Left hindlimb (tissue), 1 donor: Measurements from ENCODE around the gene SRRM2.

Experiments used
- DNase-seq: peaks from one replicate; pipeline ENCODE4 v3.0.0-alpha.2; 2018

The SRRM2 gene

DNA sequence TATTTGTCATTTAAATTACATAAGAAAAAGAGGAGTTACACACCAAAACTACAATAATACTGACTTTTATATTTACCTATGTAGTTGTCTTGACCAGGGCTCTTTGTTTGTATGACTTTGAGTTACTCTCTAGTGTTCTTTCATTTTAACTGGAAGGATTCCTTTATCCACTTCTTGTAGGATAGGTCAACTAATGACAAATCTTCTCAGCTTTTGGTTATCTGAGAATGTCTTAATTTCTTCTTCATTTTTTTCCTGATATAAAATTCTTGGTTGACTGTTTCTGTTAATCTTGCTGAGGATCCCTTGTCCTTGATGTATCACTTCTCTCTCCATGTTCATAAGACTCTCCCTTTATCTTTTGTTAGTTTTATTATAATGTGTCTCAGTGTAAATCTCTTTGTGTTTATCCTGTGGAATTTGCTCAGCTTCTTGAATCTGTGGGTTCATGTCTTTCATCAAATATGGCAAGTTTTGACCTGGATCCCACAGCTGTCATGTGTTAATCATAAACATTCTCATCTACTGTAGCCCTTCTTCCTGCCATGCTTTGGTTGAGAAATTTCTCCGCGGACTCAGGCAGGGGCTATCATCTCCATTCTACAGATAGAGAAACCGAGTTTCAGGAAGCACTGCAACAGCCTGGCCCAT is 51.2 kb downstream of the SRRM2 start:
- no peak for DNase-seq

DNA sequence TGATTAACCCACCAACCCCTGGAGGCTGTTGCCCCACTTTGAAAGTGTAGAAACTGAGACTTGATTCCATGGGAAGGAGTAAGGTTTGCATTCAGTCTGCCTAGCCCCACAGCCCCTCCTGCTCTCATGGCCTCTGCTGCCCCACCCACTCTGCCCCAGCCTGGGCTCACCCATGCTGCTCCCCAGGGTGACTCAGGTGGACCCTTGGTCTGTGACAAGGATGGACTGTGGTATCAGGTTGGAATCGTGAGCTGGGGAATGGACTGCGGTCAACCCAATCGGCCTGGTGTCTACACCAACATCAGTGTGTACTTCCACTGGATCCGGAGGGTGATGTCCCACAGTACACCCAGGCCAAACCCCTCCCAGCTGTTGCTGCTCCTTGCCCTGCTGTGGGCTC is 52.3 kb downstream of the SRRM2 start:
- no peak for DNase-seq

DNA sequence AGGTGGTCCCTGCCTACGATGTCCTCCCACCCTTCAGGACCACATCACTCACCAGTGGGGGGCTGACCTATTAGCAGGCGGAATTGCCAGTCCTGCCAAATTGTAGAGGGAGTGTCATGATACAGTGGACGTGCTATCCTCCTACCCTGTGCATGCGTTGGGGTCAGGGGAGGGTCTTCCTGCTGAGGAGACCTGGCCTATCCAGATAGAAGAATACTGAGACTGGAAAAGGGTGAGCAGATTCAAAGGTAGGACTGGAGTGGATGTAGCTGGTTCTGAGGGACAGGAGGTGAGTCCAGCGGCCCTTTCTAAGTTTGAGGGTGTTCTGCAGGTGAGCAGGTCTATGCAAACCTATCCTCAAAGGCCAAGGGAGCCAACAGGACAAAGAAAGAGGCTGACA is 53.8 kb downstream of the SRRM2 start:
- no peak for DNase-seq

DNA sequence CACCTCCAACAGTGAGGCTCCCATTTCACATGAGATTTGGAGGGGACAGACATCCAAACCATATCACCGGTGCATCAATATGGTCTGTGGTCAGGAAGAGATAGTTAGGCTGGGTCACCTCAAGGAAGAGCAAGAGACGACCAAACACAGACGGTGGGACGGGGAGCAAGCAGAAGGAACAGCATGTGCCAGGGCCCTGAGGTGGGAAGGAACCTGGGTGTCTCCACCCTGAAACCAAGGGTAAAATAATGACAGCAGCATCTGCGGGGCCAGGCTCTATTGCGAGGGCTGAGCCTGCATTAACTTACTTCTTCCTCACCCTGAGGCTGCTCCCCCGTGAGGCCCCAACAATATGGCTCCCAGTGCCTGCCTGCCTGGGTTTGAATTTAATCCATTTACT is 55.7 kb downstream of the SRRM2 start:
- DNase-seq: no peak

DNA sequence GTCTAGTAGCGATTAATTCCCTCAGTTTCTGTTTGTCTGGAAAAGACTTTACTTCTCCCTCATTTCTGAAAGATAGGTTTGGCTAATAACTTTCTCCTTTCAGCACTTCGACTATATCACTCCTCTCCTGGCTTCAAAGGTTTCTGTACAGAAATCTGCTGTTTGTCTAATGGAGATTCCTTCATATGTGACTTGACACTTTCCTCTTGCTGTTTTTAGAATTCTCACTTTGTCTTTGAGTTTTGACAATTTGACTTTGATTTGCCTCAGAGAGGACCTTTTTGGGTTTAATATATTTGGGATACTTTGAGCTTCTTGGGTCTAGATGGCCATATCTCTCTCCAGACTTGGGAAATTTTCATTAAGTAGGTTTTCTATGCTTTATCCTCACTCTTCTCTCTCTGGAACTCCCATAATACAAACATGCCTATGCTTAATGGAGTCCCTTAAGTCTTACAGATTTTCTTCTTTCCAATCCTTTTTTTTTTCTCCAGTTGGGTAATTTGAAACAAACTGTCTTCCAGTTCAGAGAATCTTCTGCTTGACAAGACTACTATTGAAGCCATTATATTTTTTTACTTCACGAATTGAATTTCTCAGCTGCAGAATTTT is 56.8 kb downstream of the SRRM2 start:
- no peak for DNase-seq

DNA sequence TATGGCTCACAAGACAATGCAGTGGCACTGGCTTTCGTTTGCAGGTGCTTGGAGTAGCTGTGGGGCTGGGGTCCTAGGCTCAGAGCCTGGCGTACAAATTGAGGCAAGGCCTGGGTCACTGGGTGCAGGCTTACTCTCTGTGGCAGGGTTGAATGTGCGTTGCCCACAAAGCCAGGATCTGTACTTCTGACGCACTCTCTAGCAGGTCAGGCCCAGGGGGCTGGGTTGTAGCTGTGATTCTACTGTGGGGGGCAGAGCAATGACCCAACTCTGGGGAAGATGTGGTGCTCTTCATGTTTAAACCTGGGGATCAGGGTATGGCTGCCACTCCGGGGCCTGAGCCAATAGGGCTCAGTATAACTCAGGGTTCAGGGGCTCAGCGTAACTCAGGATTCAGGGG is 58.2 kb downstream of the SRRM2 start:
- no peak for DNase-seq

DNA sequence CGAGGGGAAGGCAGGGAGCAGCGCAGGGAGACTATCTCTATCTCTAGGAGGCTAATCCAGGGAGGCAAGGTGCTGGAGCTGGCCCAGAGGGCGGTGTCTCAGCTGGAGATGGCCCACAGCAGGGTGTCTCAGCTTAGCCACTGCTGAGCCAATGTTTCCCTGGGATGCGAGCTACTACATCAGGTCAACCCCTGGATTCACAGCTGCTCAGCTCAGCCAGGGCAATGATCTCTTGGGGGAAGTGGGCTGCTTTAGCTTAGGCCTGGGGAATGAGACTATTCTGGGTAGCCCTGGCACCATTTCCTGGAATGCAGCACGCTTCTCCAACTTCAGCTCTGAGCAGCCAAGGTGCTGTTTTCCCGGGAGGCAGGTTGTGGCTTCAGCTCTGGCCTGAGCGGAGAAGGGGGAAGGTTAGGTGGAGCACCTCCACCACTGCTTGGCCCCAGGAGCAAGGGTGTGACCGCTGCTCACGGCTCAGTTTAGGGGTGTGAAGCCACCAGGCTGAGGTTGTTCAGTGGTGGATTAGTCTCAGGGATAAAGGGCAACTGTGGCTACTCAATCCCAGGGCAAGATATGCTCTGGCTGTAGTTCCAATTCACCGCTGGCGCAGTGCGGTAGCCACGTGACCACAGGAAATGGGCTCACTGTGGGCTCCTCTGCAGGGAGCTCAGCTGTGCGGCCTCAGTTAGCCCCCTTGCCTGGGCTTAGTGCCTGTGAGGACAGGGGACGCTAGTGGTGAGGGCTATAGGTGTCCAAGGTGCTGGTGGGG is 59.4 kb downstream of the SRRM2 start:
- no peak for DNase-seq

DNA sequence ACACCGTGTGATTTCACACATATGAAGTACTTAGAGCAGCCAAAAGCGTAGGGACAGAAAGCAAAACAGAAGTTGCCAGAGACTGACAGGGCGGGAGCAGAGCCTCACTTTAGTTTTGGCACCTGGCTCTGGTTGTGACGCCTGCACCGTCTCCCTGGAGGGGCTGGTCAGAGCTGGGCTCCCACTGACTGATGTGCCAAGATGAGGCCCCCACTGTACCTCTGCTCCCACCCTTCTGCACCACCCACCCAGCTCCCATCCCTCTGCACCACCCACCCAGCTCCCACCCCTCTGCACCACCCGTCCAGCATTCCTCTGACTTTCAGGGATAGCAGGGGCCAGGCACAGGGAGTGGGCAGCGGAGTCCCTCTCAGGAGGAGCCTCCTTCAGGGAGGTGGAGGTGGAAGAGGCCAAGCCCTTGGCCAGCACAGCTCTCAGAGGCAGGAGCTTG is 61.4 kb downstream of the SRRM2 start:
- DNase-seq: no peak

DNA sequence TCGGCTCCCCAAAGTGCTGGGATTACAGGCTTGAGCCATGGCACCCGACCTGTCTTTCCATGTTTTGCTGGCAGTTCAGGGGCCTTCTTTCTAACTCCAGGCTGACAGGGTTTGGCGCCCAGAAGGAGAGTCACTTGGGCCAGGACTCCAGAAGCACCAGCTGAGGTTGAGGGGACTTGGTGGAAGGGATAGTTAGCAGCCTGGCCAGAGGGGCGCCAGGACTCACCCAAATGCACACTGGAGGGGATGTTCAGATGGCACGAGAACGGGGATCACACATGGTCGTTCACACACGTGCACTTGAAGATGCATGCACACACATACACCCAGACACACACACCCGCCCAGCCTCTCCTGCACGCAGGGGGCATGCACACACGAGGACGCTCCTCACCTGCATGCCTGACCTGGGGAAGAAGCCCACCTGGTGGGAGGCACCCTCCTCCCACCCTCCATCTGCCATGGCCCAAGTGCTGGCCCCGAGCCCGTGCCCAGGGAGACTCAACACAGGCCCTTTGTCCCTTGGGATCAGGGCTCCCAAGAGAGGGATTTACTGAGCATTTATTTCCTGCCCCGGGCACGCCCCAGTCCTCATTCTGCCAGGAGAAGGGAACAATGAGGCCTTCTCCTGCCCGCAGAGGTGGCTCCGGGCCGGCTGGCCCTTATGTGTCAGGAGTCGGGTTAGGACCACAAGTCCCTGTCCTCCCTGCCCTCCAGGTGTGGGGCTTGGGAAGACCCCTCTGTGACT is 62.3 kb downstream of the SRRM2 start:
- no peak for DNase-seq

DNA sequence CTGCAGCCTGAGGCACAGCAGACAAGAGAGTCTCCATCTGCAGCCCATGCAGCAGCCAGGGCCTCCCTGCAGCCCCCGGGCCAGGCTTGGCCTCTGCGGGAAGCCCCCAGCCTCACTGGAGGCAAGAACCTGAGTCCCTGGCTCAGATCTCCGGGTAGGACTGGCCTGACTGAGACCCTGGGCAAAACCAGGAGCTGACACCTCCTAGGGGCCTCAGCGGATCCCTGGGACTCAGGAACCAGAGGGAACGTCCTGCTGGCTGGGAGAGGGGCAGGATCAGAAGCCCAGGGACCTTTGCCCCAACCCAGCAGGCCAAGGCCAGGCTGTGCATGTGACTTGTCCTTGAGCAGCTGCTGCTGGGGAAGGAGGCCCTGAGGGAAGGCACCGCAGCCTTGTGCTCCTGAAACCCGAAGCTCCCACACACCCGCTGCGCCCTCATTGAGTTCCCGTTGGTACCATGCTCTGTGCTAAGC is 62.9 kb downstream of the SRRM2 start:
- no peak for DNase-seq

DNA sequence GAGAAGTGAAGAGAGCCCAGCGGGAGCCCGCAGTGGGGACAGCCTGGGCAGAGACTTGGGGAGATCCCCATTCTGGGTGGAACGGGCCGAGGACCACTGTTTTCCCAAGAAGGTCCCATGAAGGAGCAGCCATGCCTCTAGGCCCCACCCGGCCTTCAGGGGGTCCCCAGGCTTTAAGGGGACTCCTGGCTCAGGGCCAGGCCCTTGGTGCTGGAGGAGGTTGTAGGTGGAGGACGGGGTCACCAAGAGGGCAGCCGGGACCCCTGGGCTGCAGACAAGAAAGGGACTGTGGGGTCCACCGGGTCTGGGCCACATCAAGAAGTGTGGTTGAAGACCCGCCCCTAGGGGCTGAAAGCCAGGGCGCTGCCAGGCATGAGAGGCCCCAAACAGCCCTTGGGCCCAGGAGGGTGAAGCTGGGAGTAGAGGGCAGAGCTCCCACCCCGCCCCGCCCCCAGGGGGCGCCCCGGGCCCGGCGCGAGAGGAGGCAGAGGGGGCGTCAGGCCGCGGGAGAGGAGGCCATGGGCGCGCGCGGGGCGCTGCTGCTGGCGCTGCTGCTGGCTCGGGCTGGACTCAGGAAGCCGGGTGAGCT is 64.4 kb downstream of the SRRM2 start, which contains the start of gene PRSS21:
TSS of gene PRSS21 (plus strand) at position 487 of the 589 bp plus-strand sequence. CDS start at position 519, 32 bp downstream.
- DNase-seq: no peak

DNA sequence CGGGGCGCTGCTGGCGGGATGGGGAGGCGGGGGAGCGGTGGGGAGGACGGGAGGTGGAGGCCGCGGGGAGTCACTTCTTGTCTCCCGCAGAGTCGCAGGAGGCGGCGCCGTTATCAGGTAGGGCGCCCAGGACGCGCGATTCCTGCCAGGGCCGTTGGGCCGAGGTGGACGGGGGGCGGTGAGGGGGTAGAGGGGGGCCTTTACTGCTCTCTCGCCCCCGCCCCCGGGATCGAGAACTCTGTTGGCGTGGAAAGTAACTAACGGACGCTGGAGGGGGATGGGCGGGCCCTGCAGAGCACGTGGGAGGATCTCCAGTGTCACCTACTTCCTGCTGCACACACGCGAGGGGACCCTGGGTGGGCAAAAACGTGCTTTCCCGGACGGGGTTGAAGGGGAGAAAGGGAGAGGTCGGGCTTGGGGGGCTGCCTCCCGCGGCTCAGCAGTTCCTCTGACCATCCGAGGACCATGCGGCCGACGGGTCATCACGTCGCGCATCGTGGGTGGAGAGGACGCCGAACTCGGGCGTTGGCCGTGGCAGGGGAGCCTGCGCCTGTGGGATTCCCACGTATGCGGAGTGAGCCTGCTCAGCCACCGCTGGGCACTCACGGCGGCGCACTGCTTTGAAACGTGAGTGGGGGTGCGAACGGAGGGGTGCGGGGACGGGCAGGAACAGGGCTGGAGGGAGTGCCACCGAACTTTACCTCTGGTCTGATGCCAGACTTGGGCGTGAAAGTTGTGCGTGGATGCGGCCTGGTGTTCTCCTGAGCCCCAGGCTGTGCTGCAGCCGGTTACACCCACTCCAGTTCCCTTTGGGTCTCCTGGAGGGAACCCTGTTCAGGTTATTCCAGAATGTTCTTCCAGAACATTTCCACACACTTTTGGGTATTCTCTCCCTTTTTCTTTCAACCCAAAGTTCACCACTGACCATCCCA is 65.2 kb downstream of the SRRM2 start:
- DNase-seq: no peak

DNA sequence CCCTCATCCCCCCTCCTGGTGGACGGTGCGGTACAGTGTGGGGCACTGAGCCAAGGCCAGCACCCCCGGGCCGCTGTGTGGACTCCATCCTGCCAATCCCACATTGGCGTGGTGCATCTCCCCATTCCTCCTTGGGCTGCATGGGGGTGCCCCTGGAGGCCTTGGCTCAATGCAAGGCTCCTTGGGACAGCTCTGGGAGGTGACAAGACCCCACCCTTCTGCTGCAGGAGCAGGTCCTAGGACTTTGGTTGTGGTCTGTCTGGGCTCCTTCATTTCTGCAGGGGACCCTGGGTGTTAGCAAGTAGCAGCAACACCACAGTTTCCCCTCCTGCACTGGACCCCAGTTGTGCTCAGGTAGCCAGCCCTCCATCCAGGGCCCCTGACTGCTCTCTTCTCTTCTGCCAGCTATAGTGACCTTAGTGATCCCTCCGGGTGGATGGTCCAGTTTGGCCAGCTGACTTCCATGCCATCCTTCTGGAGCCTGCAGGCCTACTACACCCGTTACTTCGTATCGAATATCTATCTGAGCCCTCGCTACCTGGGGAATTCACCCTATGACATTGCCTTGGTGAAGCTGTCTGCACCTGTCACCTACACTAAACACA is 65.9 kb downstream of the SRRM2 start:
- no peak for DNase-seq

DNA sequence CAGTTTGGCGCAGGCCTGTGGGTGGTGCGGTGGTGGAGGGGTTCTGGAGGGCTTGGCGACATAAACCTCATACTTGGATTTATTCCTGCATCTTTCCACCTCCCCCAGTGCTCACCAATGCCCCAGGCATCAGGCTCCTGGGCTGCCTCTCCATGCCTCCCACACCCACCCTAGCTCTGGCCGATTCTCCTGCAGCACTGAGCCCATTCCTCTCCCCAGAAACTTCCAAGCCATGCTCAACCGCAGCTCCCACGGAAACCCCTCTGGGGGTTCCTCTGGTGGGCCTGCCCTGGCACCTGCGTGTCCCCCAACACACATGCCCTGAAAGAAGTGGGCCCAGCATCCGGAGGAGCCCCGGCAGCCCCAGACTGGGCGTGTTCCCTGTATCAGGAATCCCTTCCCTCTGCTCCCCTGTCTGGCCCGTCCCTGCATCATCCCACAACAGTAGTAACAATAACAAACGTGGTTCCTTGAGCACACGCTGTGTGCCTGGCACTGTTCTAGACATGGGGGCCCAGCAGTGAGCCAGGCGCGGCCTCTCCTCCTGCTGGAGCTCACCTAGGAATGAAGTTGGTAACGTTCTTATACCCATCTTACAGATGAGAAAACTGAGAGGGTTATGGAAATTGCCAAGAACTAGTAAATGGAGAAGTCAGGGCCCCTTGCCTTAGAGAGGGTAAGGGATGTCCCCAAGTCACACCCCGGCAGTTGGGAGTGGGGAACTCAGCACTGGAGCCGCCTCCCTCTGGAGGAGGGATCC is 66.9 kb downstream of the SRRM2 start:
- DNase-seq: no peak

DNA sequence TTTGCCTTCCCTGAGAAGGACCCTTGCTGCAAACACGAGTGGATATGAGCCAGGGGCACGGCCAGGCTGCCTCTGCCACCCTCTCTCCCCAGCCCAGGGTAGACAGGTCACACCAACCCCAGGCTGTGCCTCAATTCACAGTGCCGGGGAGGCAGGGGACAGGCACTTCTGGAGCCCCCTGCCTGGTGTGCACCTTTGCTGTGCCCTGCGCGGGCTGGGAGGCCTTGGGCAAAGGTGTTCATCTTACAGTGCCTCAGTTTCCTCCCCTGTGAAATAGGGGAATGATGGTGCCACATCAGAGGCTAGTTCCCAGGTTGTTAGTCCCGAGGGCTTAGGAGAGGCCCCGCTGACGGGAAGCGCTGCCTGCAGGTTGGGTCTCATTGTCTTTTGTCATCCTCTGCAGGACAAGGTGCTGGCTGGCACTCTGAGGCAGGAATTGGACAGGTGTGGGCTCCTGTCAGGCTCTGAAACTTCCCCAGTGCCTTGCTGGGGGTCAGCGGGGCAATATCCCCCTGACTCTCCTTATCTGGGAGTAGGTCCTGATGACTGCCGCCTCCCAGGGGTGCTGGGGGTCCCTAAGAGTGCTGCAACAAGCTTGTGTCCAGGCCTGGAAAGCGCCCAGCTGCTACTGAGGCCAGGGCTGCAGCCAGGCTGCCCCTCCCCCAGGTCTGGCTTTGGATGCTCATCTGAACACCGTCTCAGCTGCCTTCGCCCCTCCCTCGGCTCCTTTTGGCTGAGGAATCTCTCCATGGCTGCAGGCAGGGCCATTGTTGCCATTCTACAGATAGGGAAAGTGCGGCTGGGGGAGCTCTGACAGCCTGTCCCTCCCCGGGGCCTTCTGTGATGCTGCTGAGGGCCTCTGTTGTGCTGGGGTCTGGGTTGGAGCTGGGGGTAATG is 67.7 kb downstream of the SRRM2 start:
- no peak for DNase-seq
